ENCODE data around the gene GCNT2.
"Not testable (repeated sequence)": the region's sequence is repeated elsewhere in the genome, so short reads cannot be mapped to it uniquely, and the experiment has no call there.

GCNT2 gene

DNA sequence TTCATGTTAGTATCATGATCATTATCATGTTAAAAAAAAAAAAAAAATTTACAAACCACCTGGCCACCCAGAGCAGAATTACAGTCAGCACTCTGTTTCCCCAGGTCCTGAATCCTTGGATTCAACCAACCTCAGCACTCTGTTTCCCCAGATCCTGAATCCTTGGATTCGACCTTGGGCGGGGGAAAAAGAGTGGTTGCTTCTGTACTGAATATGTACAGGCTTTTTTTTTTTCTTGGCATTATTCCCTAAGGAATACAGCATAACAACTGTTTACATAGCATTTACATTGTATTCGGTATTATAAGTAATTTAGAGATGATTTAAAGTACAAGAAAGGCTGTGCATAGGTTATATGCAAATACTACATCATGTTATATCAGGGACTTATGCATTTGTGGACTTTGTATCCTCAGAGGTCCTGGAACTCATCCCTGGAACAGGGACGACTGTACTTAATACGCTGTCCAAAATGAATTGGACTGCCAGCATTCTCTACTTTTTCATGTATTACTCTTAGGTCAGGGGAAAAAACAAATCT is 31.2 kb downstream of the GCNT2 start:
- no peak for DNase-seq

DNA sequence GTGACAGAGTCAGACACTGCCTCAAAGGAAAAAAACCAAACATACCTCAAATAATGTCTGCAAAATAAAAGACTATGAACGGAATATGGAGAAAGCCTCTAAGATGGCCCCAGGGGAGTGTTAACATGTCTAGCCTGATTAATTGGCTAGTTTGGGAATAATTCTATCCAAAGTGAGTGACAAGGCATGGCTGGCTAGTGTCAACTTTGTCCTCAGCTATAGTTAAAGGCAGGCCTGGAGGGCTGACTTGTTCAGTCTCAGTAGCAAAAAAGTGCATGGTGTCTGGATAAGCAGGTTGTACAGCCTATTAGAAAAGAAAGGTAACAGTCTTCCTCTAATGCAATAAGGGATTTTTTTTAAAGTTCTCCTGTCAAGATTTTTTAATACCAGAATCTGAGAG is 32.7 kb downstream of the GCNT2 start:
- DNase-seq: no peak

DNA sequence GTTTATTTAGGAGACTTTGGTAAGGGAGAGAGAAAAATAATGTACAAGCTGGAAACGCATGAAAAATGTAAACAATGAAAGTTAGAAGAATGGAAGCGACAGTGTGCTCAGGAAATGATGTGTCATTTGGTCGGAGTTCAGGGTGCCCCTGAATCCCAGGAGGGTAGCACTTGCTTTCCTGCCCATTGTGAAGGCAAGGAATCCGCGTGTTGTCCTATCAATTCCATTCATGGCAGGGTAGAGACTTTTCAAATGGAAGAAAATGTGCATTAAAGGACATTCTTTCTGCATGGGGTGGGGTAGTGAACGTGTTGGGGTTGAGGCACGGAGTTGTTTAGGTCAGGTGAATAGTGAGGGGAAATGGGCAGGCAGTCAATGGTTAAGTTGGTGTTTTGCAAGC is 33.7 kb downstream of the GCNT2 start:
- no peak for DNase-seq

DNA sequence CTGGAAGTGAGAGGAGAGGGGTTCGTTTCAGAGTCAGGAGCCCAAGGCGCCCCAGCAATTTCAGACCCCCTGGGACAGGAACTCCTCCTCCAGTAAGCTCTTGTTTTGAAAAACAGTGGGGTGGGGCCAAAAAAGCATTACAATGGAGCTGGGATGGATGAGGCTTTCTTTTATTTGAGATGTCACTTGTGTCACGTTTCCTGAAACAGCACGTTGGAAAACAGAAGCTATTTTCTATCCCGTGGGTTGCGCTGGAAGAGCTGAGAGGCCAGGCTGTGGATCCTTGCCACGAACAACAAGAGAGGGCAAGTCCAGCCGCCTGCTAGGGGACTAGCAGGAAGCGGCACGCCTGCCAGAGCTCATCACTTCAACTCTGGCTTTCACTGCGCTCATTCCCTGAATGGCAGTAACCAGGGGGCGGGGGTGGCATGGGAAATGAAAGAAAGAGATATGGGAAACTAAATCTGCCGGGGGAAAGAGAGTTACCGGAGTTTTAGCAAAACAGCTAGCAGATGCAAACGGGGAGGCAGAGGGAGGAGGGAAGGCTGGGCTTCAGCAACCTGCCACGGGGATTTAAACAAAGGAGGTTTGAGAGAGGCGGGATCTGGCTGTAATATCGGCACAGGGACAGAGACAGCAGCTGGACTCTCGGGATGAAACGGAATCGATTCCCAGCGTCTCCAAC is 34.6 kb downstream of the GCNT2 start:
- no peak for DNase-seq

DNA sequence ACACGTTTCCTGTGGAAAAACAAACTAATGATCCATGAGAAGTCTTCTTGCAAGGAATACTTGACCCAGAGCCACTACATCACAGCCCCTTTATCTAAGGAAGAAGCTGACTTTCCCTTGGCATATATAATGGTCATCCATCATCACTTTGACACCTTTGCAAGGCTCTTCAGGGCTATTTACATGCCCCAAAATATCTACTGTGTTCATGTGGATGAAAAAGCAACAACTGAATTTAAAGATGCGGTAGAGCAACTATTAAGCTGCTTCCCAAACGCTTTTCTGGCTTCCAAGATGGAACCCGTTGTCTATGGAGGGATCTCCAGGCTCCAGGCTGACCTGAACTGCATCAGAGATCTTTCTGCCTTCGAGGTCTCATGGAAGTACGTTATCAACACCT is 35.4 kb downstream of the GCNT2 start:
- DNase-seq: no peak

DNA sequence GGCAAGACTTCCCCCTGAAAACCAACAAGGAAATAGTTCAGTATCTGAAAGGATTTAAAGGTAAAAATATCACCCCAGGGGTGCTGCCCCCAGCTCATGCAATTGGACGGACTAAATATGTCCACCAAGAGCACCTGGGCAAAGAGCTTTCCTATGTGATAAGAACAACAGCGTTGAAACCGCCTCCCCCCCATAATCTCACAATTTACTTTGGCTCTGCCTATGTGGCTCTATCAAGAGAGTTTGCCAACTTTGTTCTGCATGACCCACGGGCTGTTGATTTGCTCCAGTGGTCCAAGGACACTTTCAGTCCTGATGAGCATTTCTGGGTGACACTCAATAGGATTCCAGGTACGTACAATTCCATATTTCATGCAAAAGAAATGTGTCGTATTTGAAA is 35.8 kb downstream of the GCNT2 start:
- no peak for DNase-seq

DNA sequence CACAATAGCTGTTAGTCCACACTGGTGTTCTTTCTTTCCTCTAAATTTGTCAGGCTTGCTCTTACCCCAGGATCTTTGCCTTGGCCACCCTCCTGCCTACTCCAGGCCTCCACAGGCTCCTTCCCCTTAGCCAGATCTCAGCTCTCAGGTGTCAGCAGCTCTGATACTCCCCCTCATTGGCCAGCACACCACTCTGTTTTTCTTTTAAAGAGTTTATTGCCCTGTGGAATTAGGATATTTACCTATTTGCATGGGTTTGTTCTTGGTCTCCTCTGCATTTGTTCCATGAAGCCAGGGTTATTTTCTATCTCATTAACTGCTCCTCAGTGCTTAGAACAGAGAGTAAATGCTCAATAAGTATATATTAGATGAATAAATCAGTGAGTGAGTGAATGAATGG is 36.8 kb downstream of the GCNT2 start:
- DNase-seq: no peak

DNA sequence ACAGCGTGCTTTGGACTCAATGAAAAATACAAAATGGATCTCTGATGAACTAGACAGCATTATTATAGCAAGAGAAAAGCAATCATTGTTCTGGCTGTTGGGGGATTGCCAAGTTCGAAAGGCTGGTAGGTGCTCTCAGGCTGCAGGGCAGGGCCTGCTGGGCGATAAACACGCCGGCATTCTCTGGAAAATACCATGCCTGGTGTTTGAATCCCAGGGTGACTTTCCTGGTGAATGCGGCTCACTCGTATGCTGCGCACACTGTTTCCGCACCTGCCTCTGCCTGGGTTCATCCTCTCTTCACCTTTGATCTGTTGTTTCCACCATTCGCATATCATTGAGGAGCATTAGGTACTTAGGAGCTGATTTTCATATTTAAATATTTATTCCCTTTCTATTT is 37.4 kb downstream of the GCNT2 start:
- DNase-seq: no peak

DNA sequence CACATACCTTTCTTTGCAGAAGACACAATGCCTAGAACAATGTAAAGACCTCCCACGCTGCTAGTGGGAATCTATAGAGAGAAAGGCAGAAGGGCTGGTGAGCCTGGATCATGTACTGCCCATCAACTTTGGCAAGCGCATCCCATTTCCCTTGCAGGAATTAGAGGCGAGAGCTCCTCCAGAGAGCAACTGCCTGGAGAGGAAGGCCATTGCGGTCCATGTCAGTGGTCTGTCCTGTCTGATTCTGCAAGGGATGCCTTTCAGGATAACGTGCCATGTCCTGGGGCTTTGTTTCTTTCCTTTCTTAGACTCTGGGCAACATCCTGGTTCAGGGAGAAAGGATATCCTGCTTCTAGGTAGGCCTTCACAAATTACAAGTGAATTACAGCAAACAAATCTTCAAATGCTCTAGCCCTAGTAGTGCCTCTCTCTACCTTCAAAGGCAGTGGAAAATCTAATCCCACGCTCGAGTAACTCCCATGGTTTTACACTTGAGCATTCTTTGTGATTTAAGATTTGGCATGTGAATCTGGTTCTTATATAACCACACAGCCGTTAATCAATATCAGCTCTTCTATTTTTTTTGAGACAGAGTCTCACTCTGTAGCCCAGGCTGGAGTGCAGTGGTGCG is 38.5 kb downstream of the GCNT2 start:
- DNase-seq: no peak

DNA sequence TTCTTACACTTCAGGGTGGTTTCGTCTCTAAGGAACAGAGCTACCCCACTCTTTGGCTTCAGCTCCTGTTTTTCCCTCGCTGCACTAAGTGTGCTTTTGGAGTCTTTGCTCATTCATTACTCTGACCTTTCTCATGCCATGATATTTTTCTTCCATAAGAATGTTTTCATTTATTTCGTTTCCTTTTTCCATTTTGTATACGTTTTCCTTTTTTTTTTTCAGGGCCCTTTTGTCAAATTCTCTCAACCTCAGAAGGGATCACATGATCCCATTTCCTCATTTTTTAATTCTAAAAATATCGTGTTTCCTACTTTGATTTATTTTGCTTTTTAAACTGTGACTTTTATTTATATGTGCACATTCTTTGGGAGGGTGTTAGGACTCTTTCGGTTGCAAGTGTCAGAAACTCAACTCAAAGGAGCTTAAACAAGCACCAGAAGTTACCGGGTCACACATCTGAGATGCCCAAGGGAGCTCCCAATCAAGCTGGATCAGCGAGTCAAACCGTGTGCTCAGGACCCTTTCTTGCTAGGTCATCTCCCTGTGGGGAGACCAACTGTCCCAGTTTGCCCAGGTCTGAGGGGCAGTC is 40.6 kb downstream of the GCNT2 start:
- no peak for DNase-seq

DNA sequence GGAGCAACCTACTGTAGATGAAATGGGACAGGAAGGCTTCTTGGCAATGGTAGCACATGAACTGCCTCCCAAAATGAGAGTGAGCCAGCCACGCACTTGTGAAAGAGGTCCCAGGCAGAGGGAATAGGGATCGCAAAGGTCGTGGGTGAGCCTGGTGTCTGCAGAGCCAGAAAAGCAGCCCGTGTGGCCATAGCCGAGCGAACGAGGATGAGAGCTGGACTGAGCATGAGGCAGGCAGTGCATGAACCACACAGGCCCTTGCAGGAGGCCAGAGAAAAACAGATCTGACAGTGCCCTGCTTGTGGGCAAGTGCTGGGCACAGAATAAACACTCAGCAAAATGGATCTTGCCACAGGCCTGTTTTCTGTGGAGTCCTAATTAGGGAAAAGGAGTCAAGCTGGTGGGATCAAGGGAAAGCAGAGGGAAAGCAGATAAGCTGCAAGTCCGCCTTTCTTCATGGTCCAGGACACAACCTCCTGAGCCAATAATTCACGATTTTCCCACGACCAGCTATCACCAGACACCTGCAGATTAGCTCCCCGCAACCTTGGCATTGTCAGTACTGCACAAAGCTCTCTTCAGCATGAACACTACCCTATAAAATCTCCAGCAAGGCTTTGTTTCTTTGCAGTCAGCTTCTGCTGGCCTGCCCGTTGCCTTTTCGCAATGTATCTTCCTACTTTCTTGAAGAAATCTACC is 44.0 kb downstream of the GCNT2 start:
- DNase-seq: no peak

DNA sequence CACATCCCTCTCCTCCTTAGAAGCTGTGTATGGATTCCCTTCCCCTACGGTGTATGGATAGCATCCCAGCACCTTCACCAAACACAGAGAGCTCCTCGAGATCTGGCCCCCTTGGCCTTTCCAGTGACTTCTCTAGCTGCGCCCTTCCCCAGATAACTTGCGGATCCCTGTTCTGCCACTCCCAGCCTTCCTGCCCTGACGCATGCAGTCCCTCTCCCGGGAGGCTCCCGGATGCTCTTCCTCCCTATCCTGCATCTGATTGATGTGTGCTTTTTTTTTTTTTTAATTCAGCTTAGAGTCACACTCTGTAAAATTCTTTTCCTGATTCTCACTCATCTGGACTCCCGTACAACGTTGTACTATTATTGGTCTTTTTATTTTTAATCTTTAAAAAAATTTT is 44.8 kb downstream of the GCNT2 start:
- no peak for DNase-seq

DNA sequence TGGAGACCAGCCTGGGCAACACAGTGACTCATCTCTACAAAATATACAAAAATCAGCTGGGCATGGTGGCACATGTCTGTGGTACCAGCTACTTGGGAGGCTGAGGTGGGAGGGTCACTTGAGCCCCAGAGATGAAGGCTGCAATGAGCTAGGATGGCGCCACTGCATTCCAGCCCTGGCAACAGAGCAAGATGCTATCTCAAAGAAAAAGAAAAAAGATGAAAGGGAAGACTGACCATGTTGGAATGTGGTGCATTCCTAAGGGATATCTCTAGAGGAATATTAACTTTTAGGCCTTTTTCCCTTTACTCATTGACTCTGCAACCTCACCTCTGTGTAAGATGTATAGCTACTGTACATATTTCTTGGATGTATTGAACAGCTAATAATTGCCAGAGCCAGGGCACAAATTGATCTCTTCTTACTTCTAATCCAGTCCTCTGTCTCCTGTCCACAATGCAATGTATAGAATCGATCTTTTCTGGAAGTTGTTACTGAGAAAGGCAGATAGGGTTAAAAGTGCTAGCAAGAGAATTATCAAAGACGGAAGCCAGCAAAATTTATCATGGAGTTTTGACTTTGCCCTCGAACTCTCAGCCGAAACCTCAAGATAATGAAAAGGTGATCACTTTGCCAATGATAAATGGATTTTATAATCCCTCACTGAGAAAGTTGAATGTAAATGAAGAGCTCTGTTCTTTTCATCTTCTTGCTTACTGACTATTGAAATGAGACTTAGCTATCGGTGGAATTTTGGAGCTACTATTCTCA is 46.3 kb downstream of the GCNT2 start:
- no peak for DNase-seq

DNA sequence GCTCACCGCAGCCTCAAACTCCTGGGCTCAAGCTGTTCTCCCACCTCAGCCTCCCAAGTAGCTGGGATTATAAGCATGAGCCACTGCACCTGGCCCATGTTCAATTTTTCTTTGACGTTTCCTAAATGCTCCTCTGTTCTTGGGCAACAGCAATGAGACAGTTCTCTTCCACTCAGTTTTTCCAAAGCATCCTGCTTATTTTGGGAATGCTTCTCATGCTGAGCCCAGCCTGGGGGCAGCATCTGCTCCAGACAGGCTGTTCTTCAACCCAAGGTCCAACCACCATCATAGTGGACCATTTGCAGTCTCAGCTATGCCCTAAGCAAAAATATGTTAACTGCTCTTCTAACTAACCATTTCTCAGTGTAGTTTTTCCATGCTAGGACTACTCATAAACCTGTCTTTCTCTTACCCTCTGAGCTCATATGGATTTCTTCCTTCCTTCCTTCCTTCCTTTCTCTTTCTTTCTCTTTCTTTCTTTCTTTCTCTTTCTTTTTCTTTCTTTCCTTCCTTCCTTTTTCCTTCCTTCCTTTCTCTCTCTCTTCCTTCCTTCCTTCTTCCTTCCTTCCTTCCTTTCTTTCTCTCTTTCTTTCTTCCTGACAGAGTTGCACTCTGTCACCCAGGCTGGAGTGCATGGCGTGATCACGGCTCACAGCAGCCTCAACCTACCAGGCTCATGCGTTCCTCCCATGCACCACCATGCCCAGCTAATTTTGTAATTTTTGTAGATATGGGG is 48.4 kb downstream of the GCNT2 start:
- no peak for DNase-seq

DNA sequence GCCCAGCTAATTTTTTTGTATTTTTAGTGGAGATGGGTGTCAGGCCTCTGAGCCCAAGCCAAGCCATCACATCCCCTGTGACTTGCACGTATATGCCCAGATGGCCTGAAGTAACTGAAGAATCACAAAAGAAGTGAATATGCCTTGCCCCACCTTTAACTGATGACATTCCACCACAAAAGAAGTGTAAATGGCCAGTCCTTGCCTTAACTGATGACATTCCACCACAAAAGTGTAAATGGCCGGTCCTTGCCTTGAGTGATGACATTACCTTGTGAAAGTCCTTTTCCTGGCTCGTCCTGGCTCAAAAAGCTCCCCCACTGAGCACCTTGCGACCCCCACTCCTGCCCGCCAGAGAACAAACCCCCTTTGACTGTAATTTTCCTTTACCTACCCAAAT is 54.4 kb downstream of the GCNT2 start:
- not testable (repeated sequence) for DNase-seq

DNA sequence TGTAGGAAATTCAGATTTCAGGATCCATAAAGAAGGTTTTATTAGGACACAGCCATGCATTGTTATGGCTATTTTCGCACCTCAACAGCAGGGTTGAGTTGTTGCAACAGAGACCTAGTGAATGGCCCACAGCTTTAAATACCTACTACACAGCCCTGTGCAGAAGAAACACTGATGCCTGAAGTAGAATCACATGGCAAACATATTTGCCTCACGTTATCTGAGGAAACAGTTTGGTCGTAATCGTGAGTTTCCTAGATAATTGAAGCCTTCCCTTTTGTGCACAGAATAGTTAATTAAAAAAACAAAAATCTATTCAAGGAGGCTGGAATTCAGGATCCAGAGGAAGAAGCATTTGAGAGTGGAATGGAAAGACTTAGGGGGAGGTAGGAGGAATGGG is 55.1 kb downstream of the GCNT2 start:
- no peak for DNase-seq

DNA sequence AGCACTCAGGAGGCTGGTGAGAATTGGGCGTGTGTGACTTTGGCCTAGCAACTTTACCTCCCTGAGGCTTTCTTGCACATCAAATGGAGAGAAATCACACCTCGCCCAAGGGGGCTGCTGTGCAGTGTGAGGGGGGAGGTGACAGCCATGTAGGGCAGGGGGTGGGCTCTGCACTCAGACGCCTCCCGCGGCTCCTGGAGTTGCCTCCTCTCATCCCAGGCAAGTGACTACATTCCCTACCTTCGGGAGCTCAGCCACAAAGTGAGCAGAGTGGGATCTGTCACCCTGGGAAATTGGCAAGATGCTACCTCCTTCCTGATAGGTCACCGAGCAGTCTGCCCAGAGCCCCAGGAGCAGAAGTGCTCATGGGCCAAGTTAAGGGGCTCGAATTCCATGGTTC is 56.0 kb downstream of the GCNT2 start:
- DNase-seq: no peak

DNA sequence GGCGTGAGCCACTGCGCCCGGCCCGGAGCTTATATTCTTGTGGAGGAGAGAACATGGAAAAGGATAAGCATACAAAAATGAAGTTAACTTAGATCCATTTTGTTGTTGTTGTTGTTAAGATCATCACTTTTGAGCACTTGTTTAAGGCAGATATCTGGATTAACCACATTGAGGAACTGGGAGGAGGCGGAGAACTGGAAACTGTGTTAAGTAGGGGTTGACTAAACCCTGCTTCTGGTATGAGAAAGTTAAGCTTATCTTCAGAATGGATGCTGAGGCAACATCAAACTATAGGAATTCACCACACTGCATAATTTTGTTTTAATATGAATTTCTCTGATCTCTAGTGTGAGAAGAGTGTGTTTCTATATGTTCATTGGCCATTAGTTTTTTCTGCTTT is 57.6 kb downstream of the GCNT2 start:
- DNase-seq: no peak

DNA sequence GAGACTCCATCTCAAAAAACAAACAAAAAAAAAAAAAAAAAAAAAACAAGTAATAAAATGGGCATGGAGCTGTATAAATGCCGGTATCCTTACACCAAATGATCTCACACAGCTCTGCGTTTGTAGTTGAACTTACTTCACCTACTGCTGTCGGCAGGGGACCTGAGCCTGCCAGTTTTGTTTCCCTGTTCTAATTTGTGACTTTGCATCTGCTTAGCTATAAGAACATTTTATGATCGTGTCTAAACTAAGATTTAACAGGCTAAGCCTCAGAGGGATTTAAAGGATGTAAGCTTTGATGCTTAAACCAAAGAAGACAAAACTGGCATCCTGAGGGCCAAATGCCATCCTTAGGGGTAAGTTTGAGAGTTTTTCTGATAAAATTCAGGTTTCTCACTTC is 58.7 kb downstream of the GCNT2 start:
- no peak for DNase-seq

DNA sequence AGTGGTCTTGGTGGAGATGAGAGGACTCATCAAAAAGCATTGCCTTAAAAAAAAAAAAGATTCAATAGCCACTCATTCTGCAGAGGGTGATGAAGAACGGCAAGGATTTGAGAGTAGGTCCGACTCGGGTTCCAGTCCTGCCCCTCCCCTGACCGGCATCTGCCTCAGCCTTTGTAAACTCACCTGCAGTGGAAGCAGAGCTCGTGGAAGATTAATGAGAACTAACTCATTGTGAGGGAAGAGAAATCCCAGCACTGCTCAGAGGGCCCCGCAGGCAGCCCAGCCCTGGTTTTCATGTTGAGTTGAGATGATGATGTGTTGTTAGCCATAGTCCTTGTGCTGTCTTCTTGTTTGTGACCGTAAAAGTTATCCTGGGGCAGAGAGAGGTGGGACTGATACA is 59.4 kb downstream of the GCNT2 start:
- no peak for DNase-seq

DNA sequence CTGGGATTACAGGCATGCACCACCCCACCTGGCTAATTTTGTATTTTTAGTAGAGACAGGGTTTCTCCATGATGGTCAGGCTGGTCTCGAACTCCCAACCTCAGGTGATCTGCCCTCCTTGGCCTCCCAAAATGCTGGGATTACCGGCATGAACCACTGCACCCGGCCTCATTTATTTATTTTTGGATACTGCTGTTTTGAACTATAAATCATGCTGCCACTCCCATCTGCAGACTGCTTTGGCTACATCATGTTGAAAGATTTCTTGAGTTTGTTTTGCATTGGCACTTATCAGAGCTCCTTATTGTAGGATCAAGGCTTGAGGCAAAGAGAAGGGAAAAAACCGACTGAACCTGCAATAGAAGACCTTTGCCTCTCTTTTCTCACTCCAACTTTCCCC is 60.3 kb downstream of the GCNT2 start:
- DNase-seq: not testable (repeated sequence)

DNA sequence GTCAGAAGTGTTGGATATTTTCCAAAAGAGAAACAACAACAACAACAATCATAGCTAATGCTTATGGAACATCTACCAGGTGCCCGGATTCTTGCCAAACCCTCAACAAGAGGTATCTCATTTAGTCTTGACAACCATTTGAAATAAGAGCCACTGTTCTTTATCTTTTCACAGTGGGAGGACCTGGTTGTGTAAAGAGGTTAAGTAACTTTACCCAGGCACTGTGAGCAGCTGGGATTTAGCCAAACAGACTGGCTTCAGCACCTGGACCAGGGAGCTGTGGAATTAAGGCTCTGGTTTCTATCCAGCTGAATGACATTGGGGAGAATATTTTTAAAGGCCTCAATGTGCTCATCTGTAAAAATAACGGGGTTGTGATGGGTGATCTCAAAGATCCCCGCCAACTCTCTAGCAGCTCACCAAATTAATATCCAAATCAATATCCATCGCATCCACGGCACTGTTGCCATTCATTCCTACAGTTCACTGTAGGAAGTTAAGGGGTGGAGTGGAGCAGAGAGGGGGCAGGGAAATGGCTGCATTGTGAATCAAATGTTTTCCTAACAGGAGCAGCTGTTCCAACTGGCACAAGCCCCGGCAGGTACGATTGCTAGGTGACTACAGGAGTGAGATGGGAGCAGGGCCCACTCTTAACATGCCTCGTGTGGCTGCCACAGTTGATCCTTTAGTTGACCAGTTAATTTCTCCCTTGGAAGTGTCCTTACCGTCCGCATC is 61.8 kb downstream of the GCNT2 start:
- DNase-seq: no peak
